ENCODE results near the gene RYR1.
"Not testable (repeated sequence)": the region's sequence is repeated elsewhere in the genome, so short reads cannot be mapped to it uniquely, and the experiment has no call there.

The RYR1 gene

DNA sequence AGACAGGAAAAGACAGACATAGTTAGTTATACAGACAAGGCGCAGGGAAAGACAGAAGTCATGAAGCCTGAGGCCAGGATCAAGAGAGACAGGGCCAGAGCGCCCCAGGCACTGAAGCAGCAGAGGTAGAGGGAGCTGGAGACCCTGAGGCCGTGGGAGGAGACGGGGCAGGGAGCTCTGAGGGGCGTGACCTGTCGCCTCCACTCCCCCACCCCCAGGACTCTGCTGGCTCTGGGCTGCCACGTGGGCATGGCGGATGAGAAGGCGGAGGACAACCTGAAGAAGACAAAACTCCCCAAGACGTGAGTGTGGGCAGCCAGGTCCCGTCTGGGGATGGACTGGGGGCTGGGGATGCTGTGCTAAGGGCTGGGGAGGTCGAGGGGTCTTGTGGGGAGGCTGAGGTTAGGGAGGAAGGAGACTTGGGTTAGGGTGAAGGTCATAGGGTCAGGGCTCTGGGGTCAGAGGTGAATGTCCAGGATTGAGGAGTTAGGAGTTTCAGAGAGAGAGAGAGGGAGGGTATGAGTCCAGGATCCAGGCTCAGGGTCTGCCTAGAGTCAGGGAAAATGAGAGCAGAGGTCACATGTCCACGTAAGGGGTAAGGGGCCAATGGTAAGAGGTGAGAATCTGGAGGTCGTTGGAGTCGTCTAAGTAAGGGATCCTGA lies 31.1 kb downstream of the RYR1 start:
- no peak for DNase-seq

DNA sequence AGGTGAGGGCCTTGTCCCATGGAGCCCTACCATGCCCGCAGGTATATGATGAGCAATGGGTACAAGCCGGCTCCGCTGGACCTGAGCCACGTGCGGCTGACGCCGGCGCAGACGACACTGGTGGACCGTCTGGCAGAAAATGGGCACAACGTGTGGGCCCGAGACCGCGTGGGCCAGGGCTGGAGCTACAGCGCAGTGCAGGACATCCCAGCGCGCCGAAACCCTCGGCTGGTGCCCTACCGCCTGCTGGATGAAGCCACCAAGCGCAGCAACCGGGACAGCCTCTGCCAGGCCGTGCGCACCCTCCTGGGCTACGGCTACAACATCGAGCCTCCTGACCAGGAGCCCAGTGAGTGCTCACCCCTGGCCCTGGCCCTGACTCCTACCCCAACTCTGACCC lies 32.6 kb downstream of the RYR1 start:
- no peak for DNase-seq

DNA sequence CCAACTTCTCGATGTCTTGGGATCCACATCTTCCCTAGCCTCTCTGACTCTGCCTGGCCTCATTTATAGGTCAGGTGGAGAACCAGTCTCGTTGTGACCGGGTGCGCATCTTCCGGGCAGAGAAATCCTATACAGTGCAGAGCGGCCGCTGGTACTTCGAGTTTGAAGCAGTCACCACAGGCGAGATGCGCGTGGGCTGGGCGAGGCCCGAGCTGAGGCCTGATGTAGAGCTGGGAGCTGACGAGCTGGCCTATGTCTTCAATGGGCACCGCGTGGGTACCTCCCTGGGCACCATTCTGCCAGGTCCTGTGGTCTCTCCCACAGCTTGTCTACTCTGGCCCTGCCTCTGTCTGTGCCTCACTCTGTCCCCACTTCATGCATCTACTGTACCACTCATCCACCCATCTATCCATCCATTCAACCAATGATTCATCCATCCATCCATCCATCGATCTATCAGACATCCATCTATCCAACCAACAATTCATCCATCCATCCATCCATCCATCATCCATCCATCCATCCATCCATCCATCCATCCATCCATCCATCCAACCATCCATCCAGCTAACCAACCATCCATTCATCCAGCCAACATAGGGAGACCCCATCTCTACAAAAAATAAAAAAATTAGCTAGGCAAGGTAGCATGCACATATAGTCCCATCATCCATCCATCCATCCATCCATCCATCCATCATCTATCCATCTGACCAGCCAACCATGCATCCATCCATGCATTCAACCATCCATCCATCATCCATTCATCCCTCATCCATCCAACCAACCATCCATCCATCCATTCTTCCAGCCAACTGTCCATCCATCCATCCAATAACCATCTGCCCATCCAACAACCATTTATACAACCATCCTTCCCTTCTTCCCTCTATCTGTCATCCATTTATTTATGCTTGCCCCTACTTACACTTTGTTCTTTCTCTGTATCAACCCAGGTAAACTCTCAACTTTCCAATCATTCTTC lies 34.3 kb downstream of the RYR1 start:
- DNase-seq, result no peak

DNA sequence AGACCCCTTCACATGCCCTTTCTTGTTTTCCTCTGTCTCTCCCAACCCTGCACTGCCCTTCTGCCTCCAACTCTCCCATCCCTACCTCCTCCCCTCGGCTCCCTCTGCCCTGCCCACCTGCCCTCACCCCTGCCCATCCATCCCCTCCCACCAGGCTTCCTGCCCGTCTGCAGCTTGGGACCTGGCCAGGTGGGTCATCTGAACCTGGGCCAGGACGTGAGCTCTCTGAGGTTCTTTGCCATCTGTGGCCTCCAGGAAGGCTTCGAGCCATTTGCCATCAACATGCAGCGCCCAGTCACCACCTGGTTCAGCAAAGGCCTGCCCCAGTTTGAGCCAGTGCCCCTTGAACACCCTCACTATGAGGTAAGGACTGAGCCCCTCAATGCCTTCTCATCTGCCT lies 35.7 kb downstream of the RYR1 start:
- DNase-seq, result no peak

DNA sequence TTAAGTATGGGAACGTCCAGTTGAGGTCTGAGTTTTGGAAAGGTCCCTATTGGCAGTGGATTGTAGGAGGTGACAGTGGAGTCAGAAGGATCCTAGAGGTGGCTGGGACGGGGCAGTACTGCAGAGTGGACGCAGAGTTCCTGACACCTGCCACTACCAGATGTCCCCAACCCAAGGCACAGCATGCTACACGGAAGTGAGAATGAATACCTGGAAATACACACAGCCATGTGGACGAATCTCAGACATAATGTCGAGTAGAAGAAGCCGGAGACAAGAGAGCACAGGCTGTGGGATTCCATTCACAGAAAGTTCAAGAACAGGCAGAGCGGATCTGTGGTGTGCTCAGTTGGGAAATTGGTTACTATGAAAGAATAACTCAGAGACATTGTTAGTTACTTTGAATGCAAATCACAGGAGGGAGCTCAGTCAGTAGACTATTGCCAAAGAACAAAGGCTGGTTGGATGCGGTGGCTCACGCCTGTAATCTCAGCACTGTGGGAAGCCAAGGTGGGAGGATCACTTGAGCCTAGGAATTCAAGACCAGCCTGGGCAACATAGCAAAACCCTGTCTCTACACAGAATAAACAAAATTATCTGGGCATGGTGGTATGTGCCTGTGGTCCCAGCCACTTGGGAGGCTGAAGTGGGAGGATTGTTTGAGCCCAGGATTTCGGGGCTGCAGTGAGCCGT lies 37.4 kb downstream of the RYR1 start:
- DNase-seq, result no peak

DNA sequence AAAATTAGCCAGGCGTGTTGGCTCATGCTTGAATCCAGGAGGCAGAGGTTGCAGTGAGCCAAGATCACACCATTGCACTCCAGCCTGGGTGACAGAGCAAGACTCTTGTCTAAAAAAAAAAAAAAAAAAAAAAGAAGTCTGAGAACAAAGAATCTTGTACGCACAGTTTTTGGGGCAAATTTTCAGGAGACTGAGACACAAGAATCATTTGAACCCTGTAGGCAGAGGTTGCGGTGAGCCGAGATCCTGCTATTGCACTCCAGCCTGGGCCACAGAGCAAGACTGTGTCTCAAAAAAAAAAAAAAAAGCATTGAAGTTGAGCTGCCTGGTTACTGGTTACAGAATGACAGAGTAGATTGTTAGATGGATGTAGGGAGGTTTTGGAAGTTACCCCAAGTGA lies 39.2 kb downstream of the RYR1 start:
- not testable (repeated sequence) for DNase-seq

DNA sequence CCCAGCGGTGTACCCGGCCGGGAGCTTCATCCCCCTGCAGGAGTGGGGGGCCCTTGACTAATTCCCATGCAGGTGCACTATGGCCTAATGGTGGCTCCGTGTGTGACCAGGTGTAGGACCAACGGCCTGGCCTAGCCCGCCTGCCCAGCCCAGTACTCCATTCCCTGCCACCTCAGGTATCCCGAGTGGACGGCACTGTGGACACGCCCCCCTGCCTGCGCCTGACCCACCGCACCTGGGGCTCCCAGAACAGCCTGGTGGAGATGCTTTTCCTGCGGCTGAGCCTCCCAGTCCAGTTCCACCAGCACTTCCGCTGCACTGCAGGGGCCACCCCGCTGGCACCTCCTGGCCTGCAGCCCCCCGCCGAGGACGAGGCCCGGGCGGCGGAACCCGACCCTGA lies 39.7 kb downstream of the RYR1 start:
- DNase-seq, result no peak

DNA sequence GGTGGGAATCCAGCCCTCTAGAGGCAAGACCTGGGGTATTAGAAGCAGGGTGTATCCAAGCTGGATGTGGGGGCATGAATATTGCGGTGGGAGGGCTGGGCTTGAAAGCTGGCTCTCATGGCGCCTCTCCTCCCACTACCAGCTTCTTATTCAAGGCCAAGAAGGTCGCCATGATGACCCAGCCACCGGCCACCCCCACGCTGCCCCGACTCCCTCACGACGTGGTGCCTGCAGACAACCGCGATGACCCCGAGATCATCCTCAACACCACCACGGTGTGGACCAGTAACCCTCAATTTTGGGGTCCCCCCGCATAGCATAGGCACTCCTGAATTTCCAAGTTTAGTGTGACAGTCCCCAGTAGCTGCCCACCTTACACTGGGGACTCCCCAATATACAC lies 41.7 kb downstream of the RYR1 start:
- DNase-seq, result no peak

GRCh38 chr19:38478273-38478971 lies 44.9 kb downstream of the RYR1 start:
- DNase-seq, result no peak

- no peak for DNase-seq
Observed at GRCh38 chr19:38482496-38482895, 49.0 kb downstream of the RYR1 start.

DNA sequence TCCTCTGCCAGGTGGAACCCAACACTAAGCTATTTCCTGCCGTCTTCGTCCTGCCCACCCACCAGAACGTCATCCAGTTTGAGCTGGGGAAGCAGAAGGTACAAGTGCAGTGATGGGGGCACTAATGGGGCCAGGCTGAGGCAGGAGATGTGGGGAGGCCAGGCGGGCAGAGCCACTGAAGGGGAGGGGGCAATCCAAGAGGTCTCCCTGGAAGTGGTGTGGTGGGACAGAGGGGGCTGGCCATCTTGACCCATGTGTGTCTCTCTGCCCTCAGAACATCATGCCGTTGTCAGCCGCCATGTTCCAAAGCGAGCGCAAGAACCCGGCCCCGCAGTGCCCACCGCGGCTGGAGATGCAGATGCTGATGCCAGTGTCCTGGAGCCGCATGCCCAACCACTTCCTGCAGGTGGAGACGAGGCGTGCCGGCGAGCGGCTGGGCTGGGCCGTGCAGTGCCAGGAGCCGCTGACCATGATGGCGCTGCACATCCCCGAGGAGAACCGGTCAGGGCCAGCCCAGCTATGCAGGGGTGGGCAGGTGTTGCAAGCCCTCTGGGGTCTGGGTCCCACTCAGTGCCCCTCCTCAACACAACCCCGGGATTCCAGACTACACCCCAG lies 49.6 kb downstream of the RYR1 start:
- no peak for DNase-seq

GRCh38 chr19:38484747-38485146 lies 51.3 kb downstream of the RYR1 start:
- DNase-seq, result no peak

DNA sequence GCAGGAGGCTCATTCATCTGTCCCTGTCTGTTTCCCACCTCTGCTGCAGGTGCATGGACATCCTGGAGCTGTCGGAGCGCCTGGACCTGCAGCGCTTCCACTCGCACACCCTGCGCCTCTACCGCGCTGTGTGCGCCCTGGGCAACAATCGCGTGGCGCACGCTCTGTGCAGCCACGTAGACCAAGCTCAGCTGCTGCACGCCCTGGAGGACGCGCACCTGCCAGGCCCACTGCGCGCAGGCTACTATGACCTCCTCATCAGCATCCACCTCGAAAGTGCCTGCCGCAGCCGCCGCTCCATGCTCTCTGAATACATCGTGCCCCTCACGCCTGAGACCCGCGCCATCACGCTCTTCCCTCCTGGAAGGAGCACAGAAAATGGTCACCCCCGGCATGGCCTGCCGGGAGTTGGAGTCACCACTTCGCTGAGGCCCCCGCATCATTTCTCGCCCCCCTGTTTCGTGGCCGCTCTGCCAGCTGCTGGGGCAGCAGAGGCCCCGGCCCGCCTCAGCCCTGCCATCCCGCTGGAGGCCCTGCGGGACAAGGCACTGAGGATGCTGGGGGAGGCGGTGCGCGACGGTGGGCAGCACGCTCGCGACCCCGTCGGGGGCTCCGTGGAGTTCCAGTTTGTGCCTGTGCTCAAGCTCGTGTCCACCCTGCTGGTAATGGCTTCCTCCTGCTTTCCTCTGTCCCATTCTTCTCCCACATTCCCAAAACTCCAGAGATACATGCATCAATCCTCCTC lies 52.2 kb downstream of the RYR1 start:
- DNase-seq, result no peak

DNA sequence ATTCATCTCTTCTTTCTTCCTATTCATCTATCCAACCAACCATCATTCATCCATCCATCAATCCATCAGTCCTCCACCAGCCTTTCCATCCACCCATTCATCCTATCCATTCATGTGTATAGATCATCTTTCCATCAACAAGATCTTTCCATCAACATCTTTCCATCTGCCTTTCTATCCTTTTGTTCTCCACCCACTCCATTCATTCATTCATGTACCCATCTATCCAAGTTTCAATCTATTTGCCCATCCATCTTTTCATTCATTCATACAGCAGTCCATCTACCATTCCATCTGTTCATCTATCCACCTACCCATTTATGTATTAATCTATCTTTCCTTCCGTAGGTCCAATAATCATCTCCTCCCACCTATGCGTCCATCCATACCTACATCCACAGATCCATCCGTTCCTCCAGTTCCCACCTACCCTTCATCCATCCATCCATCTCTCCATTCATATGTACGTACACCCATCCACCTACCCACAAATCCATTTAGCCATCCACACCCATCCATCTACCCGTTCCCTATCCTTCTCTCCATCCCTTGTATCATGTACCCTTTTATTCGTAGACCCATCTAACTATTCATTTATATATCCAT lies 53.3 kb downstream of the RYR1 start:
- DNase-seq, result no peak

GRCh38 chr19:38488096-38488495 lies 54.6 kb downstream of the RYR1 start:
- DNase-seq, result no peak

- no peak for DNase-seq
Observed at GRCh38 chr19:38488776-38489481, 55.4 kb downstream of the RYR1 start.

DNA sequence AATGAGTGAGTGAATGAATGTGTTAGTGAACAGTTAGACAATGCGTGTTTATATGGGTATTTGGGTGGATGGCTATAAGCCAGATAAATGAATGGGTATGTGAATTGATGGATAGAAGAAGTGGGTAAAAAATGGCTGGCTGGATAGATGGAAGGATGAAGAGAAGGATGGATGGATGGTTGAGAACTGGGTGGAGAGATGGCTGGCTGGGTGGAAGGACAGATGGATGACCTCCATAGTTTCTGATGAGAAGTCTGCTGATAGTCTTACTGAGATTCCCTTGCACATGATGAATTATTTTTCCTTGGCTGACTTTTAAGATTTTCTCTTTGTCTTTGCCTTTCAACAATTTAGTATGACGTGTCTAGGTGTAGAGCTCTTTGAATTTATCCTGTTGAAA lies 57.4 kb downstream of the RYR1 start:
- no peak for DNase-seq

DNA sequence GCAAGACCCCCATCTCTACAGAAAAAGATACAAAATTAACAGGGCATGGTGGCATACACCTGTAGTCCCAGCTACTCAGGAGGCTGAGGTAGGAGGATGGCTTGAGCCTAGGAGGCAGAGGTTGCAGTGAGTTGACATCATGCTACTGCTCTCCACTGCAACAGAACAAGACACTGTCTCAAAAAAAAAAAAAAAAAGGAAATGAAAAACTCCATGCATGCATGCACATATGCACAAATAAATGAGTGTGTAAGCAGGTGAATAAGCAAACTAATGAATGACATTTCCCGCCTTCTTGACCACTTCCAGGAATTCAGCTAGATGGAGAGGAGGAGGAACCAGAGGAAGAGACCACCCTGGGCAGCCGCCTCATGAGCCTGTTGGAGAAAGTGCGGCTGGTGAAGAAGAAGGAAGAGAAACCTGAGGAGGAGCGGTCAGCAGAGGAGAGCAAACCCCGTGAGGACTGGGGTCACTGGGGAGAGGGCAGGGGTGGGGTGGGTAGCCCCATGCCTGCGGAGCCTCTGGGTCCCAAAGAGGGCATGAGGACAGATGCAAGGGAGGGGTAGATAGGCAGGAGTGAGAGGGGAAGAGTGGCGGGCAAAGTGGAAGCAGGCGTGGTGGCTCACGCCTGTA lies 58.8 kb downstream of the RYR1 start:
- DNase-seq, result no peak

DNA sequence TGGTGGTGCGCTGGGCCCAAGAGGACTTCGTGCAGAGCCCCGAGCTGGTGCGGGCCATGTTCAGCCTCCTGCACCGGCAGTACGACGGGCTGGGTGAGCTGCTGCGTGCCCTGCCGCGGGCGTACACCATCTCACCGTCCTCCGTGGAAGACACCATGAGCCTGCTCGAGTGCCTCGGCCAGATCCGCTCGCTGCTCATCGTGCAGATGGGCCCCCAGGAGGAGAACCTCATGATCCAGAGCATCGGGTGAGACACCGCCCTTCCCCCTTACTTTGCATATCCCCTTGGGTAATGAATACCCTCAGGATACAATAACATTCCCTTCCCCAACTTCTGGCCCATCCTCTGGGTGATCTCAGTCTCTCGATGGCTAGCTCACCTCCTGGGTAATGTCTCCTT lies 60.9 kb downstream of the RYR1 start:
- no peak for DNase-seq

- DNase-seq, result not testable (repeated sequence)
Observed at GRCh38 chr19:38495375-38495774, 61.9 kb downstream of the RYR1 start.
